Measurements from ENCODE around the gene CHRM5.

GRCh38 chr15:33985287-33985686 lies 17.0 kb downstream of the CHRM5 start:
- TF ChIP-seq, protein P1, sequence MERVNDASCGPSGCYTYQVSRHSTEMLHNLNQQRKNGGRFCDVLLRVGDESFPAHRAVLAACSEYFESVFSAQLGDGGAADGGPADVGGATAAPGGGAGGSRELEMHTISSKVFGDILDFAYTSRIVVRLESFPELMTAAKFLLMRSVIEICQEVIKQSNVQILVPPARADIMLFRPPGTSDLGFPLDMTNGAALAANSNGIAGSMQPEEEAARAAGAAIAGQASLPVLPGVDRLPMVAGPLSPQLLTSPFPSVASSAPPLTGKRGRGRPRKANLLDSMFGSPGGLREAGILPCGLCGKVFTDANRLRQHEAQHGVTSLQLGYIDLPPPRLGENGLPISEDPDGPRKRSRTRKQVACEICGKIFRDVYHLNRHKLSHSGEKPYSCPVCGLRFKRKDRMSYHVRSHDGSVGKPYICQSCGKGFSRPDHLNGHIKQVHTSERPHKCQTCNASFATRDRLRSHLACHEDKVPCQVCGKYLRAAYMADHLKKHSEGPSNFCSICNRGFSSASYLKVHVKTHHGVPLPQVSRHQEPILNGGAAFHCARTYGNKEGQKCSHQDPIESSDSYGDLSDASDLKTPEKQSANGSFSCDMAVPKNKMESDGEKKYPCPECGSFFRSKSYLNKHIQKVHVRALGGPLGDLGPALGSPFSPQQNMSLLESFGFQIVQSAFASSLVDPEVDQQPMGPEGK (CRISPR knock-in tag; IDR thresholded peaks at IDR 0.05; ENCODE audit: borderline replicate concordance), result no peak
- TF ChIP-seq RARB (CRISPR knock-in tag; IDR thresholded peaks at IDR 0.05) (no peak), ZNF565 (CRISPR knock-in tag; conservative IDR thresholded peaks at IDR 0.05; ENCODE audit: low read depth) (no peak), ZC3H10 (CRISPR knock-in tag; IDR thresholded peaks at IDR 0.05) (no peak), OSR1 (CRISPR knock-in tag; IDR thresholded peaks at IDR 0.05) (no peak), POU6F1 (CRISPR knock-in tag; IDR thresholded peaks at IDR 0.05; ENCODE audit: borderline replicate concordance, low read depth) (no peak), ZFP30 (CRISPR knock-in tag; IDR thresholded peaks at IDR 0.05) (no peak), SNAI2 (CRISPR knock-in tag; IDR thresholded peaks at IDR 0.05) (no peak), CSRNP3 (CRISPR knock-in tag; IDR thresholded peaks at IDR 0.05) (no peak), TCF4 (CRISPR knock-in tag; IDR thresholded peaks at IDR 0.05; ENCODE audit: borderline replicate concordance) (no peak), ARNTL (CRISPR knock-in tag; IDR thresholded peaks at IDR 0.05; ENCODE audit: borderline replicate concordance, low read depth) (no peak), ISL1 (CRISPR knock-in tag; IDR thresholded peaks at IDR 0.05) (no peak), ESRRG (CRISPR knock-in tag; IDR thresholded peaks at IDR 0.05) (no peak)
- TF ChIP-seq, protein P2, sequence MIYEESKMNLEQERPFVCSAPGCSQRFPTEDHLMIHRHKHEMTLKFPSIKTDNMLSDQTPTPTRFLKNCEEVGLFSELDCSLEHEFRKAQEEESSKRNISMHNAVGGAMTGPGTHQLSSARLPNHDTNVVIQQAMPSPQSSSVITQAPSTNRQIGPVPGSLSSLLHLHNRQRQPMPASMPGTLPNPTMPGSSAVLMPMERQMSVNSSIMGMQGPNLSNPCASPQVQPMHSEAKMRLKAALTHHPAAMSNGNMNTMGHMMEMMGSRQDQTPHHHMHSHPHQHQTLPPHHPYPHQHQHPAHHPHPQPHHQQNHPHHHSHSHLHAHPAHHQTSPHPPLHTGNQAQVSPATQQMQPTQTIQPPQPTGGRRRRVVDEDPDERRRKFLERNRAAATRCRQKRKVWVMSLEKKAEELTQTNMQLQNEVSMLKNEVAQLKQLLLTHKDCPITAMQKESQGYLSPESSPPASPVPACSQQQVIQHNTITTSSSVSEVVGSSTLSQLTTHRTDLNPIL (CRISPR knock-in tag; IDR thresholded peaks at IDR 0.05; ENCODE audit: low read depth), result no peak

Data from SK-N-SH treated with all-trans-retinoic acid at 6 μM for 48 hours (cell line).